ENCODE measurements around the gene NTN3. TPM values are rescaled to one million over a fixed set of nuclear protein-coding genes. Genes with fewer than 3 reads are reported as not detected.

NTN3 gene
- total and polyA plus RNA-seq, 2 experiments from 2014 or later = 2.4 to 4.8 TPM

- peaks cover 24% of the 10 kb centered on the region for H4K20me1 ChIP-seq (ENCODE audit: insufficient read depth, poor library complexity, severe bottlenecking)
- H3K4me1 ChIP-seq (ENCODE audit: insufficient read depth) = peaks cover 33% of the 10 kb centered on the region
- H3K27ac ChIP-seq = no peak overlapping the region
- no peaks in the 10 kb centered on the region for H3K36me3 ChIP-seq (replicated peaks; ENCODE audit: insufficient read depth, low read depth)
- no peak overlapping the region for H3K4me3 ChIP-seq
- H3K9me2 ChIP-seq (replicated peaks; ENCODE audit: insufficient read depth) = no peaks in the 10 kb centered on the region
- WGBS (ENCODE audit: low lambda C conversion rate, missing lambda C conversion rate) = 77% methylated on average over 7 of the region's 7 CpGs
- DNase-seq (ENCODE audit: low spot score) = no peak
- no peaks in the 10 kb centered on the region for H3K9me3 ChIP-seq (ENCODE audit: low read depth)
- no peaks in the 10 kb centered on the region for H3K27me3 ChIP-seq
- H2AFZ ChIP-seq = no peak overlapping the region
- no peak overlapping the region for H3K4me2 ChIP-seq
- peaks cover 81% of the 10 kb centered on the region for H3K79me2 ChIP-seq
- TF ChIP-seq CTCF (IDR thresholded peaks at IDR 0.05; ENCODE audit: poor library complexity) = no peak
- no peak for TF ChIP-seq EZH2 (IDR thresholded peaks at IDR 0.05; ENCODE audit: borderline replicate concordance)
- TF ChIP-seq EZH2phosphoT487 (IDR thresholded peaks at IDR 0.05; ENCODE audit: low read depth, severe bottlenecking, unreplicated experiment) = no peak
Observed at GRCh38 chr16:2481676-2482075, 10.6 kb downstream of the NTN3 start.

- WGBS (ENCODE audit: low lambda C conversion rate, missing lambda C conversion rate) = 95% methylated on average over 13 of the region's 13 CpGs
- no peak overlapping the region for H2AFZ ChIP-seq
- H3K36me3 ChIP-seq (replicated peaks; ENCODE audit: insufficient read depth, low read depth) = no peaks in the 10 kb centered on the region
- peaks cover 18% of the 10 kb centered on the region for H4K20me1 ChIP-seq (ENCODE audit: insufficient read depth, poor library complexity, severe bottlenecking)
- H3K9me2 ChIP-seq (replicated peaks; ENCODE audit: insufficient read depth) = no peaks in the 10 kb centered on the region
- peaks cover 28% of the 10 kb centered on the region for H3K4me1 ChIP-seq (ENCODE audit: insufficient read depth)
- no peak overlapping the region for H3K27ac ChIP-seq
- H3K79me2 ChIP-seq = peaks cover 81% of the 10 kb centered on the region
- H3K4me2 ChIP-seq = no peak overlapping the region
- H3K4me3 ChIP-seq = no peak overlapping the region
- no peaks in the 10 kb centered on the region for H3K27me3 ChIP-seq
- DNase-seq (ENCODE audit: low spot score) = no peak
- TF ChIP-seq EZH2 (IDR thresholded peaks at IDR 0.05; ENCODE audit: borderline replicate concordance) = no peak
- no peak for TF ChIP-seq EZH2phosphoT487 (IDR thresholded peaks at IDR 0.05; ENCODE audit: low read depth, severe bottlenecking, unreplicated experiment)
- TF ChIP-seq CTCF (IDR thresholded peaks at IDR 0.05; ENCODE audit: poor library complexity) = no peak
- no peaks in the 10 kb centered on the region for H3K9me3 ChIP-seq (ENCODE audit: low read depth)
Observed at GRCh38 chr16:2482249-2482648, 11.2 kb downstream of the NTN3 start.

- H4K20me1 ChIP-seq (ENCODE audit: insufficient read depth, poor library complexity, severe bottlenecking) = peaks cover 13% of the 10 kb centered on the region
- no peak overlapping the region for H3K4me3 ChIP-seq
- no peaks in the 10 kb centered on the region for H3K27me3 ChIP-seq
- no peak overlapping the region for H2AFZ ChIP-seq
- no peak for DNase-seq (ENCODE audit: low spot score)
- no peaks in the 10 kb centered on the region for H3K9me3 ChIP-seq (ENCODE audit: low read depth)
- 83% methylated on average over 31 of the region's 32 CpGs for WGBS (ENCODE audit: low lambda C conversion rate, missing lambda C conversion rate)
- no peak for TF ChIP-seq EZH2phosphoT487 (IDR thresholded peaks at IDR 0.05; ENCODE audit: low read depth, severe bottlenecking, unreplicated experiment)
- no peak for TF ChIP-seq EZH2 (IDR thresholded peaks at IDR 0.05; ENCODE audit: borderline replicate concordance)
- no peak for TF ChIP-seq CTCF (IDR thresholded peaks at IDR 0.05; ENCODE audit: poor library complexity)
- no peaks in the 10 kb centered on the region for H3K9me2 ChIP-seq (replicated peaks; ENCODE audit: insufficient read depth)
- H3K36me3 ChIP-seq (replicated peaks; ENCODE audit: insufficient read depth, low read depth) = no peaks in the 10 kb centered on the region
- H3K4me2 ChIP-seq = peak overlapping the region; percentile 8
- H3K27ac ChIP-seq = no peak overlapping the region
- peaks cover 81% of the 10 kb centered on the region for H3K79me2 ChIP-seq
- peaks cover 21% of the 10 kb centered on the region for H3K4me1 ChIP-seq (ENCODE audit: insufficient read depth)
Observed at GRCh38 chr16:2482708-2483534, 11.8 kb downstream of the NTN3 start.

Measured in hepatocyte (in vitro differentiated cells).